Posterior cingulate gyrus (tissue), 11 donors: Measurements from ENCODE around the gene PHYHIPL.
A peak's percentile ranks its signal among the peaks of the same experiment; 100 is the strongest.

Source experiments
- DNase-seq, 10 donors: peaks; one replicate each; pipeline versions ENCODE4 v3.0.0 to v3.0.0-alpha.2; 2020 to 2021; ENCODE audit warnings: mixed read lengths in 3 of 10
- intact Hi-C: fragments of 100-400 bp; cut with DNase I; formaldehyde crosslinking; loops from one replicate; pipeline ENCODE4 v1.15.1; 2023

Gene PHYHIPL

GRCh38 chr10:59243611-59244195 is 67.3 kb downstream of the PHYHIPL start:
- intact Hi-C loops, result loop anchor here (10.0 kb wide), 1 partner anchor 121 kb away; the partner anchor contains the start of gene FAM13C
- DNase-seq, result no peak

GRCh38 chr10:59244871-59245270 is 68.4 kb downstream of the PHYHIPL start:
- intact Hi-C loops, result loop anchor here (10.0 kb wide), 1 partner anchor 120 kb away; the partner anchor contains the start of gene FAM13C
- DNase-seq, result no peak

GRCh38 chr10:59245686-59246085 is 69.2 kb downstream of the PHYHIPL start:
- no peak for DNase-seq
- intact Hi-C loops, result loop anchor here (10.0 kb wide), 1 partner anchor 119 kb away; the partner anchor contains the start of gene FAM13C

- intact Hi-C loops, result no loop called here
- DNase-seq, result no peak
Measured at GRCh38 chr10:59252491-59252890, 76.0 kb downstream of the PHYHIPL start.

- intact Hi-C loops, result no loop called here
- no peak for DNase-seq
Measured at GRCh38 chr10:59255463-59255862, 79.0 kb downstream of the PHYHIPL start.

GRCh38 chr10:59257224-59257623 is 80.8 kb downstream of the PHYHIPL start:
- DNase-seq, result no peak

GRCh38 chr10:59258890-59259289 is 82.4 kb downstream of the PHYHIPL start:
- DNase-seq, result no peak
- intact Hi-C loops, result no loop called here

More at GRCh38 chr10:59257224-59257623, 80.8 kb downstream of the PHYHIPL start:
- intact Hi-C loops, result no loop called here

GRCh38 chr10:59265141-59265540 is 88.7 kb downstream of the PHYHIPL start:
- DNase-seq, result no peak
- intact Hi-C loops, result no loop called here

- no peak for DNase-seq
- intact Hi-C loops, result no loop called here
Measured at GRCh38 chr10:59266321-59266720, 89.9 kb downstream of the PHYHIPL start.

GRCh38 chr10:59268460-59268859 is 92.0 kb downstream of the PHYHIPL start:
- intact Hi-C loops, result no loop called here
- DNase-seq, result peak in 1 of 10 donors; percentile 46

GRCh38 chr10:59269651-59270050 is 93.2 kb downstream of the PHYHIPL start:
- intact Hi-C loops, result no loop called here
- DNase-seq, result no peak

- no peak for DNase-seq
- intact Hi-C loops, result no loop called here
Measured at GRCh38 chr10:59270492-59270891, 94.0 kb downstream of the PHYHIPL start.

- DNase-seq, result no peak
- intact Hi-C loops, result no loop called here
Measured at GRCh38 chr10:59271160-59271559, 94.7 kb downstream of the PHYHIPL start.

- no peak for DNase-seq
- intact Hi-C loops, result no loop called here
Measured at GRCh38 chr10:59272061-59272460, 95.6 kb downstream of the PHYHIPL start.

- DNase-seq, result no peak
- intact Hi-C loops, result no loop called here
Measured at GRCh38 chr10:59273445-59273844, 97.0 kb downstream of the PHYHIPL start.

GRCh38 chr10:59276133-59276532 is 99.7 kb downstream of the PHYHIPL start:
- intact Hi-C loops, result no loop called here
- DNase-seq, result no peak

GRCh38 chr10:59276919-59277318 is 100.5 kb downstream of the PHYHIPL start:
- intact Hi-C loops, result no loop called here
- no peak for DNase-seq

- no peak for DNase-seq
- intact Hi-C loops, result no loop called here
Measured at GRCh38 chr10:59279476-59279875, 103.0 kb downstream of the PHYHIPL start.

- no peak for DNase-seq
- intact Hi-C loops, result no loop called here
Measured at GRCh38 chr10:59279991-59280505, 103.6 kb downstream of the PHYHIPL start.

GRCh38 chr10:59281861-59282260 is 105.4 kb downstream of the PHYHIPL start:
- intact Hi-C loops, result no loop called here
- DNase-seq, result no peak

- intact Hi-C loops, result no loop called here
- peak in 8 of 10 donors; percentile 50 to 94 (median 70) for DNase-seq
Measured at GRCh38 chr10:59283456-59284091, 107.1 kb downstream of the PHYHIPL start.
